GM23338 (cell line): Measurements from ENCODE around the gene PCK2. TPM values are rescaled to one million over a fixed set of nuclear protein-coding genes. Genes with fewer than 3 reads are reported as not detected.

ENCODE experiments used
- ATAC-seq: fragments of 200-7000 bp; cut with Tn5 transposase; 3 replicates; pipeline ENCODE4 v1.9.1; 2020
- DNase-seq: peaks from one replicate; pipeline ENCODE4 v3.0.0-alpha.2; 2015; ENCODE audit warnings: low spot score
- H2AFZ ChIP-seq: fragments of 200-600 bp; sonication (generic); 2 replicates; pipeline ENCODE4 v1.8.0; 2016; ENCODE audit warnings: antibody characterized with exemption, mild to moderate bottlenecking, moderate library complexity
- H3F3A ChIP-seq: fragments of 200-600 bp; sonication (generic); replicated peaks from 2 replicates; pipeline ENCODE4 v1.8.0; 2017; ENCODE audit warnings: antibody characterized with exemption, mixed run types, low read depth
- H3K27ac ChIP-seq: fragments of 200-600 bp; sonication (generic); 2 replicates; pipeline ENCODE4 v1.6.1; 2016; ENCODE audit warnings: low read depth
- H3K27me3 ChIP-seq: fragments of 200-600 bp; sonication (generic); 2 replicates; pipeline ENCODE4 v1.8.0; 2016; ENCODE audit warnings: mild to moderate bottlenecking, mixed run types, moderate library complexity; ENCODE audit not compliant: insufficient read depth
- H3K36me3 ChIP-seq: fragments of 200-600 bp; sonication (generic); 2 replicates; pipeline ENCODE4 v1.8.0; 2016; ENCODE audit warnings: mild to moderate bottlenecking; ENCODE audit not compliant: insufficient read depth
- H3K4me1 ChIP-seq: fragments of 200-600 bp; sonication (generic); 2 replicates; pipeline ENCODE4 v1.8.0; 2016; ENCODE audit warnings: mild to moderate bottlenecking, moderate library complexity; ENCODE audit not compliant: insufficient read depth
- H3K4me2 ChIP-seq: fragments of 200-600 bp; sonication (generic); 2 replicates; pipeline ENCODE4 v1.7.1; 2017; ENCODE audit warnings: mixed run types
- H3K4me3 ChIP-seq: fragments of 200-600 bp; sonication (generic); 2 replicates; pipeline ENCODE4 v1.6.1; 2016; ENCODE audit warnings: mixed run types
- H3K79me2 ChIP-seq: fragments of 200-600 bp; sonication (generic); replicated peaks from 2 replicates; pipeline ENCODE4 v1.8.0; 2017; ENCODE audit warnings: mild to moderate bottlenecking; ENCODE audit not compliant: insufficient read depth
- H3K9me2 ChIP-seq: fragments of 200-600 bp; sonication (generic); 2 replicates; pipeline ENCODE4 v1.8.0; 2017; ENCODE audit not compliant: insufficient read depth
- H4K20me1 ChIP-seq: fragments of 200-600 bp; sonication (generic); replicated peaks from 2 replicates; pipeline ENCODE4 v1.8.0; 2017; ENCODE audit warnings: mild to moderate bottlenecking; ENCODE audit not compliant: insufficient read depth
- H3K27ac Mint-ChIP-seq: 2 replicates; pipeline ENCODE4 v1.8.0; 2020; ENCODE audit warnings: inconsistent platforms, mild to moderate bottlenecking, moderate library complexity, mixed read lengths
- H3K27me3 Mint-ChIP-seq: 3 replicates; pipeline ENCODE4 v1.8.0; 2022; ENCODE audit warnings: low read depth, mild to moderate bottlenecking, moderate library complexity, mixed read lengths, inconsistent platforms; ENCODE audit not compliant: insufficient read depth, poor library complexity
- H3K36me3 Mint-ChIP-seq: 3 replicates; pipeline ENCODE4 v1.8.0; 2021; ENCODE audit warnings: low read depth, mild to moderate bottlenecking, inconsistent platforms, moderate library complexity, mixed read lengths
- H3K4me1 Mint-ChIP-seq: 3 replicates; pipeline ENCODE4 v1.8.0; 2020; ENCODE audit warnings: mild to moderate bottlenecking, inconsistent platforms, mixed read lengths
- H3K4me3 Mint-ChIP-seq: 3 replicates; pipeline ENCODE4 v1.8.0; 2021; ENCODE audit warnings: moderate library complexity, mild to moderate bottlenecking, inconsistent platforms, mixed read lengths
- H3K9me3 Mint-ChIP-seq: 3 replicates; pipeline ENCODE4 v1.8.0; 2020; ENCODE audit warnings: moderate library complexity, mild to moderate bottlenecking, inconsistent platforms, mixed read lengths
- CTCF ChIP-seq, 2 experiments: fragments of 200-600 bp in 1 of 2; sonication (generic) in 1 of 2; conservative IDR thresholded peaks; 2 replicates each; pipeline versions ENCODE4 v1.5.1 to v1.6.1; 2016 to 2017; ENCODE audit warnings: antibody characterized with exemption in 2 of 2, low read depth in 2 of 2, mild to moderate bottlenecking in 2 of 2, moderate library complexity in 1 of 2
- EZH2 ChIP-seq: fragments of 200-600 bp; sonication (generic); IDR thresholded peaks from one replicate; pipeline ENCODE4 v1.8.0; 2017; ENCODE audit warnings: antibody characterized with exemption, mild to moderate bottlenecking, low read depth; ENCODE audit not compliant: unreplicated experiment
- EZH2phosphoT487 ChIP-seq: fragments of 200-600 bp; sonication (generic); IDR thresholded peaks from one replicate; pipeline ENCODE4 v1.8.1; 2018; ENCODE audit warnings: antibody characterized with exemption; ENCODE audit not compliant: unreplicated experiment
- JUNB ChIP-seq: IDR thresholded peaks from one replicate; pipeline ENCODE4 v1.6.1; 2016; ENCODE audit warnings: antibody characterized with exemption; ENCODE audit not compliant: unreplicated experiment
- NANOG ChIP-seq: IDR thresholded peaks from 2 replicates; pipeline ENCODE4 v1.6.1; 2016; ENCODE audit warnings: antibody characterized with exemption, borderline replicate concordance
- POLR2AphosphoS5 ChIP-seq: IDR thresholded peaks from 2 replicates; pipeline ENCODE4 v1.6.1; 2016; ENCODE audit warnings: antibody characterized with exemption, low read depth
- REST ChIP-seq: IDR thresholded peaks from one replicate; pipeline ENCODE4 v1.6.1; 2018; ENCODE audit warnings: antibody characterized with exemption; ENCODE audit not compliant: unreplicated experiment
- STAT1 ChIP-seq: IDR thresholded peaks from one replicate; pipeline ENCODE4 v1.6.1; 2016; ENCODE audit warnings: antibody characterized with exemption; ENCODE audit not compliant: unreplicated experiment
- ZNF114 ChIP-seq: fragments of 250-450 bp; sonication (Bioruptor Pico); IDR thresholded peaks from 2 replicates; pipeline ENCODE4 v1.5.0; 2020; ENCODE audit warnings: mild to moderate bottlenecking, moderate library complexity
- polyA plus RNA-seq: library from polyadenylated mRNA; unstranded; fragments of >200 nt; fragmentation: Nextera tagmentation; extraction: Ambion mirVana; gene quantifications from 2 replicates; pipeline ENCODE4 v1.2.1, GENCODE V29; 2016
- total RNA-seq: library from RNA; depleted of rRNA; stranded (reverse); fragments of >200 nt; shearing (Covaris generic); gene quantifications from 2 replicates; pipeline ENCODE4 v1.2.3, GENCODE V29; 2014

PCK2 gene
- total and polyA plus RNA-seq, 2 experiments from 2014 or later = 53.5 to 103 TPM

GRCh38 chr14:24110523-24110922, 16.4 kb downstream of the PCK2 start:
- Histone ChIP-seq H3K4me2 (no peak overlapping the region), H2AFZ (no peak overlapping the region), H3K4me1 (no peaks in the 10 kb centered on the region), H3F3A (peaks cover 6% of the 10 kb centered on the region; the same call in 1 of the 2 replicates), H3K27ac (no peak overlapping the region), H3K27me3 (no peaks in the 10 kb centered on the region), H3K36me3 (no peaks in the 10 kb centered on the region), H3K9me2 (no peaks in the 10 kb centered on the region), H3K4me3 (no peak overlapping the region), H3K79me2 (no peaks in the 10 kb centered on the region), H4K20me1 (no peaks in the 10 kb centered on the region; the same call in 1 of the 2 replicates)
- H3K4me3 Mint-ChIP-seq = no peak overlapping the region
- DNase-seq (no peak), ATAC-seq (no peak)
- H3K27ac Mint-ChIP-seq = no peak overlapping the region
- peaks cover 7% of the 10 kb centered on the region for H3K4me1 Mint-ChIP-seq
- no peak for TF ChIP-seq REST
- TF ChIP-seq ZNF114 = no peak
- no peak for TF ChIP-seq EZH2phosphoT487
- TF ChIP-seq NANOG = no peak
- TF ChIP-seq CTCF (conservative IDR thresholded peaks at IDR 0.05; ENCODE audit: low read depth in 2 of 2) = no peak
- peaks cover 3% of the 10 kb centered on the region; the same call in 1 of the 3 replicates for H3K9me3 Mint-ChIP-seq
- peaks cover 3% of the 10 kb centered on the region; the same call in 1 of the 3 replicates for H3K36me3 Mint-ChIP-seq
- peaks cover 21% of the 10 kb centered on the region for H3K27me3 Mint-ChIP-seq

- no peaks in the 10 kb centered on the region for H3K27me3 ChIP-seq
- H2AFZ ChIP-seq = peak overlapping the region; percentile 95
- Mint-ChIP-seq H3K27me3 (peaks cover 23% of the 10 kb centered on the region), H3K27ac (peak overlapping the region; percentile 99), H3K4me1 (peaks cover 16% of the 10 kb centered on the region), H3K4me3 (peak overlapping the region; percentile 93), H3K9me3 (peaks cover 3% of the 10 kb centered on the region; the same call in 1 of the 3 replicates), H3K36me3 (peaks cover 14% of the 10 kb centered on the region)
- peak overlapping the region; percentile 77 for H3K4me3 ChIP-seq
- H3K36me3 ChIP-seq = peaks cover 4% of the 10 kb centered on the region; the same call in 1 of the 2 replicates
- peaks cover 11% of the 10 kb centered on the region for H3K79me2 ChIP-seq
- ATAC-seq (no peak), DNase-seq (no peak)
- peak overlapping the region; percentile 96 for H3K4me2 ChIP-seq
- H3K27ac ChIP-seq = peak overlapping the region; percentile 94; the same call in 1 of the 2 replicates
- H4K20me1 ChIP-seq = no peaks in the 10 kb centered on the region; the same call in none of the 2 replicates
- H3K9me2 ChIP-seq = no peaks in the 10 kb centered on the region
- H3F3A ChIP-seq = peaks cover 6% of the 10 kb centered on the region; the same call in 1 of the 2 replicates
- H3K4me1 ChIP-seq = peaks cover 6% of the 10 kb centered on the region
- no peak for TF ChIP-seq NANOG
- no peak for TF ChIP-seq STAT1
- no peak for TF ChIP-seq EZH2
- TF ChIP-seq CTCF (conservative IDR thresholded peaks at IDR 0.05; ENCODE audit: low read depth in 2 of 2) = no peak
- no peak for TF ChIP-seq POLR2AphosphoS5
- TF ChIP-seq JUNB = no peak
- TF ChIP-seq EZH2phosphoT487 = no peak
These were observed 19.3 kb downstream of the PCK2 start for GRCh38 chr14:24113379-24113800.
